Measurements from ENCODE around the gene BRD2. TPM values are rescaled to one million over a fixed set of nuclear protein-coding genes. Genes with fewer than 3 reads are reported as not detected.

The BRD2 gene
- total and polyA plus RNA-seq, 9 of the 15 experiments (the other 6 are each of a cell fraction or from before 2014, with no cell fraction given), result 19.0 to 252 (median 181) TPM

- TF ChIP-seq ARHGAP35 (IDR thresholded peaks at IDR 0.05; ENCODE audit: partially characterized antibody) (no peak), HOXB6 (CRISPR knock-in tag; IDR thresholded peaks at IDR 0.05; ENCODE audit: borderline replicate concordance) (no peak), HMGXB4 (CRISPR knock-in tag; IDR thresholded peaks at IDR 0.05) (no peak), ETV5 (CRISPR knock-in tag; IDR thresholded peaks at IDR 0.05; ENCODE audit: low read depth) (no peak), BRD4 (IDR thresholded peaks at IDR 0.05) (no peak), CHCHD3 (CRISPR knock-in tag; IDR thresholded peaks at IDR 0.05) (no peak), ARID3A (IDR thresholded peaks at IDR 0.05; ENCODE audit: borderline replicate concordance, low read depth, low read length) (peak; percentile 35; the same call in 1 of the 2 replicates), ZNF280B (CRISPR knock-in tag; IDR thresholded peaks at IDR 0.05) (no peak), FOXK2 (conservative IDR thresholded peaks at IDR 0.05 in 1 of 2, IDR thresholded peaks at IDR 0.05 in 1 of 2; ENCODE audit: low read depth in 2 of 2) (peak in 1 of 2 experiments; percentile 54; a peak in 2 of 4 replicates), PTRF (tag; IDR thresholded peaks at IDR 0.05) (no peak), DNMT1 (IDR thresholded peaks at IDR 0.05) (no peak), SRF (CRISPR knock-in tag; IDR thresholded peaks at IDR 0.05) (no peak), GTF2E2 (tag; IDR thresholded peaks at IDR 0.05) (no peak; the same call in 1 of the 2 replicates), XRCC5 (IDR thresholded peaks at IDR 0.05; ENCODE audit: low read depth, low read length) (0 out of 2 replicates have a peak, but pooled peaks have one; percentile 19), CAMTA2 (CRISPR knock-in tag; conservative IDR thresholded peaks at IDR 0.05) (no peak), GATAD2B (IDR thresholded peaks at IDR 0.05; ENCODE audit: borderline replicate concordance) (no peak), CHD4 (IDR thresholded peaks at IDR 0.05; ENCODE audit: insufficient read depth, insufficient replicate concordance, low read depth, low read length, poor library complexity, severe bottlenecking) (no peak), NR2F6 (CRISPR knock-in tag; IDR thresholded peaks at IDR 0.05) (no peak), ZNF175 (CRISPR knock-in tag; IDR thresholded peaks at IDR 0.05; ENCODE audit: low read depth) (peak; percentile 30; the same call in 1 of the 2 replicates), THRB (CRISPR knock-in tag; conservative IDR thresholded peaks at IDR 0.05) (0 out of 2 replicates have a peak, but pooled peaks have one; percentile 66)
These were observed 973 bp upstream of the BRD2 start (continued) for GRCh38 chr6:32967151-32968091.

Data from K562 (cell line).